ENCODE data around the gene UTS2.
A peak's percentile ranks its signal among the peaks of the same experiment; 100 is the strongest.

Gene UTS2

GRCh38 chr1:7813677-7814373, 39.0 kb downstream of the UTS2 start:
- no peak for DNase-seq (ENCODE audit: low read depth in 2 of 2)

GRCh38 chr1:7811476-7811875, 41.4 kb downstream of the UTS2 start:
- no peak for DNase-seq (ENCODE audit: low read depth in 2 of 2)

- peak in 1 of 2 experiments; percentile 12 for DNase-seq (ENCODE audit: low read depth in 2 of 2)
These were observed 42.5 kb downstream of the UTS2 start for GRCh38 chr1:7810395-7810794.

- DNase-seq (ENCODE audit: low read depth in 2 of 2): no peak
These were observed 43.1 kb downstream of the UTS2 start for GRCh38 chr1:7809742-7810141.

GRCh38 chr1:7808253-7808844, 44.5 kb downstream of the UTS2 start:
- no peak for DNase-seq (ENCODE audit: low read depth in 2 of 2)

GRCh38 chr1:7805460-7805859, 47.4 kb downstream of the UTS2 start:
- no peak for DNase-seq (ENCODE audit: low read depth in 2 of 2)
